ENCODE results near the gene VAMP7. TPM values are rescaled to one million over a fixed set of nuclear protein-coding genes. Genes with fewer than 3 reads are reported as not detected.

The VAMP7 gene
- polyA plus RNA-seq, 1 donor from 2014 or later: 43.4 TPM

- Histone ChIP-seq H3K9me3 (ENCODE audit: low read length) (no peaks in the 10 kb centered on the region), H3K4me2 (ENCODE audit: low read length) (no peak overlapping the region)
- TF ChIP-seq EP300 (conservative IDR thresholded peaks at IDR 0.05; ENCODE audit: poor library complexity, severe bottlenecking) (no peak), SMC3 (conservative IDR thresholded peaks at IDR 0.05; ENCODE audit: poor library complexity) (no peak), MXI1 (conservative IDR thresholded peaks at IDR 0.05; ENCODE audit: poor library complexity, severe bottlenecking) (no peak), TAF1 (IDR thresholded peaks at IDR 0.05; ENCODE audit: low read depth) (no peak), EZH2 (IDR thresholded peaks at IDR 0.05; ENCODE audit: borderline replicate concordance, insufficient read depth, low read length, poor library complexity, severe bottlenecking) (no peak), REST (IDR thresholded peaks at IDR 0.05; ENCODE audit: borderline replicate concordance) (no peak), CTCF (IDR thresholded peaks at IDR 0.05; ENCODE audit: poor library complexity, severe bottlenecking) (no peak), POLR2AphosphoS5 (IDR thresholded peaks at IDR 0.05) (no peak), RAD21 (conservative IDR thresholded peaks at IDR 0.05) (no peak)
Observed at GRCh38 chrX:155954793-155955192, 73.6 kb downstream of the VAMP7 start.

GRCh38 chrX:155956099-155956498 lies 75.0 kb downstream of the VAMP7 start:
- no peak overlapping the region for H3K4me2 ChIP-seq (ENCODE audit: low read length)
- no peaks in the 10 kb centered on the region for H4K20me1 ChIP-seq (ENCODE audit: insufficient read depth)
- H3F3A ChIP-seq (ENCODE audit: insufficient read depth, low read length, poor library complexity, severe bottlenecking): no peaks in the 10 kb centered on the region
- no peaks in the 10 kb centered on the region for H3K9me2 ChIP-seq (ENCODE audit: insufficient read depth, low read length)
- no peaks in the 10 kb centered on the region for H3K9me3 ChIP-seq (ENCODE audit: low read length)
- H3K36me3 ChIP-seq (ENCODE audit: insufficient read depth, low read length): no peaks in the 10 kb centered on the region
- H3K27ac ChIP-seq (ENCODE audit: low read length): no peak overlapping the region
- no peak overlapping the region for H3K9ac ChIP-seq (ENCODE audit: low read length)
- TF ChIP-seq EP300 (conservative IDR thresholded peaks at IDR 0.05; ENCODE audit: poor library complexity, severe bottlenecking): no peak
- TF ChIP-seq MXI1 (conservative IDR thresholded peaks at IDR 0.05; ENCODE audit: poor library complexity, severe bottlenecking): no peak
- no peak for TF ChIP-seq RAD21 (conservative IDR thresholded peaks at IDR 0.05)
- TF ChIP-seq REST (IDR thresholded peaks at IDR 0.05; ENCODE audit: borderline replicate concordance): no peak
- H3K79me2 ChIP-seq (replicated peaks; ENCODE audit: insufficient read depth, low read length): no peaks in the 10 kb centered on the region
- no peak overlapping the region for H2AFZ ChIP-seq (ENCODE audit: low read depth, low read length)
- H3K27me3 ChIP-seq (ENCODE audit: insufficient read depth, low read depth, low read length): no peaks in the 10 kb centered on the region
- H3K4me3 ChIP-seq (ENCODE audit: low read length): no peak overlapping the region

More at GRCh38 chrX:155954793-155955192, 73.6 kb downstream of the VAMP7 start:
- no peak overlapping the region for H3K27ac ChIP-seq (ENCODE audit: low read length)
- no peaks in the 10 kb centered on the region for H4K20me1 ChIP-seq (ENCODE audit: insufficient read depth)
- H3K9me2 ChIP-seq (ENCODE audit: insufficient read depth, low read length): no peaks in the 10 kb centered on the region
- H3K9ac ChIP-seq (ENCODE audit: low read length): no peak overlapping the region
- H3F3A ChIP-seq (ENCODE audit: insufficient read depth, low read length, poor library complexity, severe bottlenecking): no peaks in the 10 kb centered on the region
- no peaks in the 10 kb centered on the region for H3K36me3 ChIP-seq (ENCODE audit: insufficient read depth, low read length)
- H2AFZ ChIP-seq (ENCODE audit: low read depth, low read length): no peak overlapping the region
- H3K79me2 ChIP-seq (replicated peaks; ENCODE audit: insufficient read depth, low read length): no peaks in the 10 kb centered on the region
- H3K4me3 ChIP-seq (ENCODE audit: low read length): no peak overlapping the region
- H3K27me3 ChIP-seq (ENCODE audit: insufficient read depth, low read depth, low read length): no peaks in the 10 kb centered on the region

All from neural cell (in vitro differentiated cells).